Activated CD4-positive, CD25-positive, alpha-beta regulatory T cell treated with anti-CD3 and anti-CD28 coated beads, Interleukin-2, amount 50 U/mL, for 16 hours (primary cell): ENCODE data around the gene RGS17.
"Not testable (repeated sequence)": the region's sequence is repeated elsewhere in the genome, so short reads cannot be mapped to it uniquely, and the experiment has no call there.

Experiments
- DNase-seq: peaks from one replicate; pipeline ENCODE4 v3.0.0-alpha.2; 2020; ENCODE audit warnings: low read depth, low spot score

The RGS17 gene

DNA sequence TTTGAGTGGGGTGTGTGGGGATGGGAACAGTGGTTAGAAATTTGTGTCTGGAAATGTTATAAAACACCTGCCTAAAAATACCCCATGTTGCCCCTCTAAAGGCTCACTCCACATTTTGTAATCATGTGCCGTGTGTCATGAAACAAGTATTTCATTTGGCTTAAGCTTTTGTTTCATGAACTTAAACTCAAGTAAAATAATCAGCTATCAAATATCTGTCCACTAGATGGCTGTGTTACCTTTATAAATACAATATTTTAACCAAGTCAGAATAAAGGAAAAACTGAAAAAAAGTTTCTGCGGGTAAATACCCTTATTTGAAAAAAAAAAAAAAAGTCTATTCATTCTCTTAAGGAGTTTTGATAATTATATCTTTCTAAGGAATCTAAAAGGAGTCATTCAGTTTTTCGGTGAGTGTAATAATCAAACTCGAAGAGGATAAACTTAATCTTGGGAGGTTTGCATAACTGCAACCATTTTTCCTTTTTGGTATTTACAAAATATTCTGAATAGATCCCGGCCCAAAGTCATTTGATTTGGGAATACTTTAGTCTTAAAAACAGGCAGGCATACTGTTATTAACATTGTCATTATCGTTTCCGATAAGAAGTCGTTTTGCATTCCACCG lies 98.7 kb downstream of the RGS17 start:
- no peak for DNase-seq

DNA sequence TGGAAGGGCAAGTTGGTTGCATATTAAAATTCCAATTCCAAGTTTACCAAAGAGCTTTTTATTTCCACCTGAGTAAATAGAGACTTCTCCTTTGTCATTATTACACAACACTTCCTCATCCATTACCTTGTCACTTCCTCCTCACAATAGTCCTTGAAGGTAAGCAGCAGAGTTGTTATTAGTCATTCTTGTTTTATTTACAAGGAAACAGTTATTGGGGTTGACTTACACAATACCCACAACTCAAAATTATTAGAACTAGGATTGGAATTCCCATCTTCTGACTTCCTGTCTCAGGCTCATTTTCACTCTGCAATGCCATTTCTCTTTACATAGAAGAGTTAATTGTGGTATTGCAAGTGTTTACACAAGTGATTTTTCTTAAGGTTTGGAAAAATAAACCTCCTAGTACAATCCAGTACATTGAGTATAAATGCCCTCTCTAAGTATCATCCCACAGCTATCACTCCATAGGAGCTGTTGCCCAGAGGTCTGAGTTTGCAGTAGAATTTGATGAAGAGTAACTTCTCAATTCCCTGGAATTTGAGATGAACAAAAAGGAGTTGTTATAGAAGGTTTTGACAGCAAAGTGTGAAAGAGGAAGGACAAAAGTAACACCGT lies 99.6 kb downstream of the RGS17 start:
- DNase-seq, result no peak

DNA sequence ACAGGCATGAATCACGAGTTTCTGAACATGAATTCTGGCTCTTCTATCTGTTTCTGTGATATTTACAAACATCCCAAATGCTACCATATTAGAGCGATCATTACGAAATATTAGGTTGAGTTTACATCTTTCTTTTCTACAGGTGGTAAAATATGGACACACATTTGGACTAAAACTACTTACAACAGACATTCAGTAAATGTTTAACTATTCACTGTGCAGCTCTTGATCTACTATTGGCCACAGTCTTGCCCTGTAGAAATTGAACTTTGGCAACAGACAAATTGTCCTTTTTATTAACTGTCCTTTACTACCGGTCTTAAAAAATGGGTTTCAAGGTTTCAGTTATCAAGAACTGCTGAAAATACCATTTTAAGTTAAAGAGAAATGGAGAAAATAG lies 102.1 kb downstream of the RGS17 start:
- DNase-seq, result no peak

DNA sequence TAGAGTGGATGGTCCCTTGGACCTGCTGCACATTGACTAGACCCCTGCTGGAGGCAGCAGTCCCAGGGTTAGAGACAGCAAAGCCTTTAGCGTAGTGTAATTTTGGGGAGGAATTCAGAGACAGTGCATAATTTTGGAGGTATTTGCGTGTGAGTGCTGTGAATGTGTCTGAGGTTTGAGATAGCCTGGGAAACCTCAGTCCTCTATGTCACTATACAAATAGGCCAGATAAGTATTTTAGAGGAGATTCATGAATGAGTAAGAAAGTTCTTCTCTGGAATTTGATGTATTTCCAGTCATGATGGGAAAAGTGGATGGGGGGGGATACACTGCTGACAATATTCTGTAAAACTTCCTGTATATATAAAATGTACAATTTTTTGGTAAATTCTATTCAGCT lies 102.8 kb downstream of the RGS17 start:
- no peak for DNase-seq

DNA sequence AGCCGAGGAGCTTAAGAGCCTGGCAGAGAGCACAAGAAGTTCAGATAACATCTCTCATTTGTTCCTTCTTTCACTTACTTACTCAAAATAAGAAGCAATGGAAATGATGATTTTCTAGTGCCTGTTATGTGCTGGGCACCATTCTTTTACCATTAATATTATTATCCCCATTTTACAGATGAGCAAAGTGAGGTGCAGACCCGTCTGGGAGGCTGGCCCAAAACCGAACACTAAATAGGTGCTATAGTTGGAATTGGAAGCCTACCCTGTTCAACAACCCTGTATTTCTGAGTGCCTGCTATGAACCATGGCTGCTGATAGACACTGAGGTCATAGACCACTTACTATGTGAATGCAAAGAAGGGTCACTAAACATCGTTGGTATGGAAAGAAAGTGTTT lies 103.6 kb downstream of the RGS17 start:
- no peak for DNase-seq

DNA sequence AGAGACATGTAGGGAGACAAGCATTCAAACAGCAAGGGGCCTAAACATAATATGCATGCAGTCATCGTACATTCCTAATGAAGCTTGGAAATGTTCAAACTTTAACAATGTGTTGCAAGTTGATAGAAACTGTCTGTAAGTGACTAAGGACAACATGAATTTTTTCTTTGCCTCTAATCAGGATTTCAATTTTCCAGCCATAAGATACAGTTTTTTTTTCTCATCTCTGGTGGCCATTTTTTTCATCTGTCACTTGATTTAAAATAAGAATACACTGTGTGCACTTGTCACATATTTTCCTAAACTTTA lies 106.4 kb downstream of the RGS17 start:
- DNase-seq, result no peak

DNA sequence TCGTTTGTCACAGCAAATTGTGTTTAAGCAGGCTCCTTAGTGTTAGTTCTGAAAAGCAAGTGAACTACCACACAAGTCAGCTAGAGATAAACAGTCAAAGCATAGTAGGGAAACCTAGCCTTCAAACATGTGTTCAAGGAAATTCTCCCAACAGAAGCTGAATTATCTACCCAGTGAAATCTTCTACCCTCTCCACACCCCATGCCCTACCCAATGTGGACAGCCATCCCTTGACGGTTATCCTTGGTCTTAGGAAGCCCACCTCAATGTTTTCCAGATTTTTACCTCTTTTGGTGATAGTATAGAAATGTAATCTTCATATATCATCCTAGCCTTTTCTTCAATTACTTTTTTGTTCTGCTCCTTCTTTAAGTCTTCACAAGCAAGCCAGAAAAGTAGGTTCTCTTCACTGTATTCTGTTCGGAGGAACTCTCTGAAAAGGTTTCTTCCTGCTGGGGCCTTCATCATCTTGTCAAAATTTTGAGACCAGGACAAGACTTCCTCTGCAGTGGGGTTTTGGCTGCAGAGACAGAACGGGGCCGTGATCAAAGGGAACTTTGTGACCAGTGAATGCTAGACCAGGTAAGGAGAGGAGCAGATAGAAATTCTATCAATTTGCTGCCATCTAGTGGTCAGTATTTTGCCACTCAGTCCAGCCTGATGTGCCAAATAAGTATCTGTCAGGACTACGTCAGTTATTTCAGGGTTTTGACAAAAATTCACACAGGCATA lies 106.9 kb downstream of the RGS17 start:
- DNase-seq, result peak; percentile 21

DNA sequence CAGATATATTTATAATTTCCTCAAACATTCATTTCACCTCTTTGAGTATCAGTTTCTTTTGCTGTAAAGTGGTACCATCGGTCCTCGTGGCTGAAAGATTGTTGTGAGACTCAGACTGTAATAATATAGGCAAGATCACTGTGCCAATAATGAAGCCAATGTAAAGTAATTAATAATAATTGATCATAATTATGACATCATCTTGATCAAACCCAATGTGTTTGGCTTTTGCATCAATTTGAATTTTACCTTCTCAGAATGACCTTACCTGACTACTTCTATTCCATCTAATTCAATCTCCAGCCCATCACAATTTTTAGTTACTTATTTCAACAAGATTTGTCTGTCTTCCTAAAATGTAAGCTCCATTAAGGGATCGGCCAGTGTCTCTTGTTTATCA lies 112.7 kb downstream of the RGS17 start:
- no peak for DNase-seq

DNA sequence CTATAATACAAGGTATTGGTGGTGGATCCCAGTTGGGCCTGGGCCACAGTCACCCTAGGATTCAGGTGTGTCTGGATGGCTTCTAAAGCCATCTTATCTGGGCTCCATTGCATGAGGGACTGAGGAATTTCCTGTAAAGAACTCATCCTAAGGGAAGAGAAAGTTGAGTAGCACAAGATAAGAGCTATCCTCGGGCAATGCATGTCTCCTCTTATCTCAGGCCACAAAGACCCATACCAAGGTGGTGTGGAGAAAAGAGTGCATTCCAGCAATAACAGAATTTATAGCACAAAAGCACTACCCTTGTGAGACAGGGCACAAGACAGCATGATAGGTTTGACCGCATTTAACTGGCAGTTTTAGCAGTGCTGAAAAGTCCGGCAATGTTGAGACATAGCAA lies 114.2 kb downstream of the RGS17 start:
- DNase-seq, result no peak

DNA sequence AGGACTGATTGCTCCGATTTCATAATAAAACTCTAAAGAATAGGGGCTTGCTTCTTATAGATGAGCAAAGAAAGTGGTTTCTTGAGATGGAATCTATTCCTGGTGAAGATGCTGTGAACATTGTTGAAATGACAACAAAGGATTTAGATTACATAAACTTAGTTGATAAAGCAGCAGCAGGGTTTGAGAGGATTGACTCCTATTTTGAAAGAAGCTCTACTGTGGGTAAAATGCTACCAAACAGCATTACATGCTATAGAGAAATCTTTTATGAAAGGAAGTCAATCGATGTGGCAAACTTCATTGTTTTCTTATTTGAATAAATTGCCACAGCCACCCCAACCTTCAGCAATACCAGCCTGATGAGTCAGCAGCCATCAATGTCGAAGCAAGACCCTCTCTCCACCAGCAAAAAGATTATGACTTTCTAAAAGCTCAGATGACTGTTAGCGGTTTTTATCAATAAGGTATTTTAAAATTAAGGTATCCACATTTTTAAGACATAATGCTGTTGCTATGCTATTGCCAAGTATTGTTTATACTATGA lies 115.9 kb downstream of the RGS17 start:
- DNase-seq, result no peak

DNA sequence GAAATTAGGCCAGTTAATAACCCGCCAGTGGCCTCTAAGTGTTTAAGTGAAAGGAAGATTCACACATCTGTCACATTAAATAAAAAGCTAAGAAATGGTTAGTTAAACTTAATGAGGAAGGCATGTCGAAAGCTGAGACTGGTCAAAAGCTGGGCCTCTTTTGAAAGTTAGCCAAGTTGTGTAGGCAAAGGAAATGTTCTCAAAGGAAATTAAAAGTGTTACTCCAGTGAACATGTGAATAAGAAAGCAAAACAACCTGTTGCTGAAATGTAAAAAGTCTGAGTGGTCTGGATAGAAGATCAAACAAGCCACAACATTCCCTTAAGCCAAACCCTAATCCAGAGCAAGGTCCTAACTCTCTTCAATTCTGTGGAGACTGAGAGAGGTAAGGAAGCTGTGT lies 117.6 kb downstream of the RGS17 start:
- DNase-seq, result no peak

DNA sequence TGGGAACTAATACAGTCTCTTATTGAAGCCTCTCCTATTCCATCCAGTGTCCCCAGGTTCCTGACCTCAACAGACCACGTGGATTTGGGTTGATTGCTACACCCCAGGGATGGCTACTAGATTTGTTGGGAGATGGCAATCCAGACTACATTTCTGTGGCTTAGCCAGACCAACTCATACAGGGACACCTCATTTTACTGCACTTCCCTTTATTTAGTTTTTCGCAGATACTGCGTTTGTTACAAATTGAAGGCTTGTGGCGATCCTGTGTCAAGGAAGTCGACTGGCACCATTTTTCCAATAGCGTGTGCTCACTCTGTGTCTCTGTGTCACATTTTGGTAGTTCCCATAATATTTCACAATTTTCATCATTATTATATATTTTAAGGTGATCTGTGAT lies 118.2 kb downstream of the RGS17 start:
- no peak for DNase-seq

DNA sequence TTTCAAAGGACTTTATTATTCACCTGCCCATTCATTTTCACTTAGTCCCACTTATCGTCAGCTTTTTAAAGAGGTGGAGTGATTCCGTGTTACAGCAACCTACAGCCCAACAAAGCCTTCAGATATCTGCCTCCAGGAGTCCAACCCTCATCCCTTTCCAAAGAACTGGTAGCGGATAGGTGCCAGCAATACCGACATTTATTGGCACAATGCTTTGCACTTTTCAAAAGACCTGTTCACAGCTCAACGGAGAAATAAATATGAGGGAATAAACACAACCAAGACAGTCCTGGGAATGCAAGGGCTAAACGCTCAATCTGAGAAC lies 127.8 kb downstream of the RGS17 start:
- no peak for DNase-seq

DNA sequence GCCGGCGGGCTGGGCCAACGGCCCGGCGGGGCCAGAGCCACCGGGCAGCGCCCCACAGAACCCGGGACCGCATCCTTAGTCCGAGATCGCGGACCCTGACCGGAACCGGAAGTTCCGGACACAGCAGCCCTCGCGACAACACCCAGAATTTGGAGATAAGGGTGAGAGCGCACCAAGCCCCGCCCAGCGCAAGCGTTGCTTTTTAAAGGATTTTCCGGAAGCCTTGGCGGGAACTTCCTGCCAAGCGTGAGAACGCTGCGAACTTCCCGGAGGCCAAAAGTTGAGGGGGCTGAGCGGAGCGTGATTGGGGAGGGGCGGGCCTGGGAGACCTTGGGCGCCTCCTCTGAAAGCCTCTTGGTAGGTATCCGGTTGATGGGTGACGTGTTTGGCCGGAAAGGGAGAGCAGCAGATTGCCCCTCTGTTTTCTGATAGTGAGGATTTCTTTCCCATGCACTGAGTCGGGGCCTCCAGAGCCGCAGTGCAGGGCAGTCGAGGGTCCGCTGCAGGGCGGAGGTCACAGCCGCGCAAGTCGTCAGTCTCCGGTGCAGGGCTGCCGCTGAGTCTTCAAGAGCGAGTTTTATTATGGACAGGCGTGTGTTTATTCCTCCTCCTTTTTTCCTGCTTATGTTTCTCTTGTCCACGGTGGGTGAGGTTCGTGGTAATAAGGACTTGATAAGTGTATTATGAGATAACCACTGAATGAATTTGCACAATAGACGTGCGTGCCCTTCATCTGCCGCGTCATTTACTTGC lies 128.3 kb downstream of the RGS17 start, which contains the start of gene MTRF1L:
TSS of gene MTRF1L (minus strand) at position 97 of the 753 bp plus-strand sequence. CDS start at position 73, 24 bp downstream.
- DNase-seq, result peak; percentile 71

DNA sequence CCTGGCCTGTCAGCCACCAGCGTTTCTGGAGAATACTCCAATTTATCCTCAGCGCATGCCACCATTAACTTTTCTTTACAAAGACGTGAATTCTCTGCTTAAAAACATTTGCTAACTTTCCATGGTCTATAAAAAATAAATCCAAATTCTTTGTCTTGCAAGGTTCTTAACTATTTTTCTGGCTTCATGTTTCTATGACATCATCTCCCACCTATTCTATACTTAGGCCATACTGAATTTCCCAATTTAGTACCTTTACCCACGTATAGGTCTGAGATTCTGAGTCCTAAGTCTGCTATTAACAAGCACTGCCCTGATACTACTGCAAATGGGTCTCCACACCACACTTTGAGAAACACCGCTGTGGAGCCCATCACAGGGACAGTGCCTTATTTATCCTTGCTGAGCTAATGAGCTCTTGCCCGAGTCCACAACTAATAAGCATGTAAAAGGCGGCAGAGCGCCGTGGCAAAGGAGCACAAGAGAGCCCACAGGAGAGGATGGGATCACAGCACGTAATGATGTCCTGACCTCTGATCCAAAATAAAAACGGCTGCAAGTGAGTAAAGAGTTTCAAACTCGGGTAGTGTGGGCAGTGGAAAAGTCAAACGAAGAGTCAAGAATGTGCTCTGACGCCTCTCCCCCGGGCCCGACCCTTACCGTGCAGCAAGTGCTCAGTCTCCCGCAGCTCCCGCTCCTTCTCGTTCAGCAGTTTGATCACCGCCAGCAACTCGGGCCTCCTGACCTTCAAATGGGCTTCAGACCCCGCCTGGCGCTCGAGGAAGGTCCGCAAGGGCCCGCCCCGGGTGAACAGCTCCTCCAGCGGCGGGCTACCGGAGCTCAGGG lies 129.1 kb downstream of the RGS17 start:
- no peak for DNase-seq

DNA sequence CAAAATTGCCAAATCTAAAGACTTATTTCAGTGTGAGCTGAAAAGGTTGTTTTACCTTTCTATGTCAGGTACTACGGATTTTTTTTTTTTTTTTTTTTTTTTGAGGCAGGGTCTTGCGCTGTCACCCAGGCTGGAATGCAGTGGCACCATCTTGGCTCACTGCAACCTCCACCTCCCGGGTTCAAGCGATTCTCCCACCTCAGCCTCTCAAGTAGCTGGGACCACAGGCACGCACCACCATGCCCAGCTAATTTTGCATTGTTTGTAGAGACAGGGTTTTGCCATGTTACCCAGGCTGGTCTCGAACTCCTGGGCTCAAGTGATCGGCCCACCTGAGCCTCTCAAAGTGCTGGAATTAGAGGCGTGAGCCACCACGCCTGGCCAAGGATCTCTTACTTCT lies 130.3 kb downstream of the RGS17 start:
- not testable (repeated sequence) for DNase-seq

DNA sequence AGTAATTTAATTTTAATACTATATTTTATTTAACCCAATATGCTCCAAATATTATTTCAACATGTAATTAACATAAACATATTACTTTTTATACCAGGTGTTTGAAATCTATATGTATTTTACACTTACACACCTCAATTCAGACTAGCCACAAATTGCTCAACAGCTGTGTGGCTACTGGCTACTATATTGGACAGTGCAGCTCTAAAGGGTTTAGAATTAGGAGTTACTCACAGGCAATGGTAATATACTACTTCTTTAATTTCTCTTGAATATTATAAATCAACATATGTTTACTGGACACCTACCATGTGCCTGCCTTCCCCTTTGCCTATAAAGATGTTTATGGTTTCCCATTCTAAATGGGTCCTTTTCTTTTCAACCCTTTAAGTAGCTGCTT lies 130.8 kb downstream of the RGS17 start:
- no peak for DNase-seq

DNA sequence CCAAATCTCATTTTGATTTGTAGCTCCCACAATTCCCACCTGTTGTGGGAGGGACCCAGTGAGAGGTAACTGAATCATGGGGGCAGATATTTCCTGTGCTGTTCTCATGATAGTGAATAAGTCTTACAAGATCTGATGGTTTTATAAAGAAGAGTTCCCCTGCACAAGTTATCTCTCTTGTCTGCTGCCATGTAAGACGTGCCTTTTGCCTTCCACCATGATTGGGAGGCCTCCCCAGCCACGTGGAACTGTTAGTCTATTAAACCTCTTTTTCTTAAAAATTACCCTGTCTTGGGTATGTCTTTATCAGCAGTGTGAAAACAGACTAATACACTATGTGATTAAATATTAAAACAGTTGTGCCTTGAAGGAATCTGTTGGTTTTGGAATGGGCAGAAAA lies 131.5 kb downstream of the RGS17 start:
- not testable (repeated sequence) for DNase-seq

DNA sequence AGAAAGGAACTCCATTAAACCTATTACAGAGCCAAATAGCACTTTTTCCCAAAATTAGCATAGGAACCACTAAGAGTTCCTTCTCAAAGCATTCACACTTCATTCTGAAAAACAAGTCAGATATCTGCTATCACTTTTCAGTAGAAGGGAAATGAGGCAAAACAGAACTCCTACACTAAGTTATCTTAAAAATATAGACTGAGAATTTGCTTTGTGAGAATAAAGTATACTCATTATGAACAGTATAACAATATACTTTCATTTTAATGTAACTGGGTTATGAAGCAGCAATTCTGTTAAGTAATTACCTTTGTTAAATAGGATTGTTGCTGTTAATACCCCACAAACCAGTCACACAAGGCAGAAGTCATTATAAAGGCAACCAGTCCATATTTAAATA lies 137.2 kb downstream of the RGS17 start:
- DNase-seq, result no peak

DNA sequence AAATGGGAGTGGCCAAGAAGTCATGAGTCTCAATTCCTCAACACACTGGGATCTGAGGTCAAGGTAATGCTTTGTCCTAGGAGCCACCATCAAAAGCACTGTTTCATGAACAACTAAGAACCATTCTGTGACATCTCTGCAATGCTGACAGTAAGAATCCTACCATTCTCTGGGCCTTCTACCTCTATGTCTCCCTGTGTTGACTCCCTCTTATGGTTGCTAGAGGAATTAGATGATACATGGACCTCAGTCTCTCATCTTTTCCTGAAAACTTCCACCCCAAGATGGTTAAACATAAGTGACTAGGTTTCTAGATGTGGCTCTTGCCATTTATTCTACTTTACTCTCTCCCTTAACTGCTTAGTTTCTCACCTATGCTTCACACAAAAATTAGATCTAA lies 137.7 kb downstream of the RGS17 start:
- DNase-seq, result no peak

DNA sequence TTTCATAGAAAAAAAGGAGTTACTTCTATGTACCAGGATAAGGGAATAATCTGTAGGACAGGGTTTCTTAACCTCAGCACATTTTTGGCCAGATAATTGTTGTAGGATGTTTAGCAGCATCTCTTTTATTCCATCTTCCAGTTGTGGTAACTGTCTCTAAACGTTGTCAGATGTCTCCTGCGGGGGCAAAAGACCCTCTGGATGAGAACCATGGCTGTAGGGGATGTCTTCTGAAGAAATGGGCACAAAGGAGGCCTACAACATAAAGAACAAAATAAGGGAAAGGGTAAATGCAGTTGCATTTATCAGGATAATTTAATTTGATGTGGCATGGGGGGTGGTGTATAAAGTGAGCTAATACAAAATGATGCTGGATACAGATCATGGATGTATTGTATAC lies 144.1 kb downstream of the RGS17 start:
- no peak for DNase-seq
